Measurements from ENCODE around the gene TGFBR3. TPM values are rescaled to one million over a fixed set of nuclear protein-coding genes. Genes with fewer than 3 reads are reported as not detected.

TGFBR3 gene
- total and polyA plus RNA-seq, 2 of the 13 experiments (the other 11 are each of a cell fraction or from before 2014, with no cell fraction given), result 76.5 to 195 TPM

DNA sequence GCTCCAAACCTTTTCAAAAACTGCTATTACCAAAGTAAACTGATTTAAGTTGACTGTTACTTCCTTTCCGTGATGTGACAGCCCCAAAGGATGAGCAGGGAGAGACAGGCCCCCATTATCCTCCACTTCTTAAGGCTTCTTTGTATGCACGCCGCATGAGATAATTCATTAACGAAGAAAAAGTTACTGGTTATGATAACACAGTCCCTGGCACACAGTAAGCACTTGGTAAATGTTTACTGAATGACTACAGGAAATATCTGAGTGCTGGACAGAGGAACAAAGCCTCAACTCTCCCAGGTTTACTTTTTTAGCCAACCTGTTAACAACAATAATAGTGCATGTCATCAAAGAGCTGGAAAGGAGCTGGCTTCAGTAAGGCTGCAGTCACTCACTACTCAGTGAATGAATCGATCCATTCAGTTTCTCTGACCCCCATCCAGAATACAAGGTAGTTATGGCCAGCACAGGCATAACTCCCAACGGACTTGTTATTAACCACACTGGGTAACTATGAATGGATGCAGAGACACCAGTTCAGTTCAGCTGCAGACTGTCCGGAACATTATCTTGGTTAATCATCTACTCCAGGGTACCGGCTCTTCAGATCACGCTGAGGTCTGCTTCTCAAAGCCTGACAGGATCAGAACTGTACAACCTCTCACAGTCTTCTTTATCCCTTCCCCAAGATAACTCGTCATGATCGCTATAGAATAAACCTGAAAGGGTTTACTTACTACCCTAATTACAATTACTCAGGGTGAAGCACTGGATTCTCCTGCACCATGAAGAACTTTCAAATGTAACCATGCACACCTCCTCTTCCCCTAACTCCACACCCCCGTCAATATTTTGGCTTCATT, 58.3 kb downstream of the TGFBR3 start (continued):
- TF ChIP-seq, protein P1, sequence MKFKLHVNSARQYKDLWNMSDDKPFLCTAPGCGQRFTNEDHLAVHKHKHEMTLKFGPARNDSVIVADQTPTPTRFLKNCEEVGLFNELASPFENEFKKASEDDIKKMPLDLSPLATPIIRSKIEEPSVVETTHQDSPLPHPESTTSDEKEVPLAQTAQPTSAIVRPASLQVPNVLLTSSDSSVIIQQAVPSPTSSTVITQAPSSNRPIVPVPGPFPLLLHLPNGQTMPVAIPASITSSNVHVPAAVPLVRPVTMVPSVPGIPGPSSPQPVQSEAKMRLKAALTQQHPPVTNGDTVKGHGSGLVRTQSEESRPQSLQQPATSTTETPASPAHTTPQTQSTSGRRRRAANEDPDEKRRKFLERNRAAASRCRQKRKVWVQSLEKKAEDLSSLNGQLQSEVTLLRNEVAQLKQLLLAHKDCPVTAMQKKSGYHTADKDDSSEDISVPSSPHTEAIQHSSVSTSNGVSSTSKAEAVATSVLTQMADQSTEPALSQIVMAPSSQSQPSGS (CRISPR knock-in tag; IDR thresholded peaks at IDR 0.05), result 0 out of 2 replicates have a peak, but pooled peaks have one; percentile 10
- TF ChIP-seq ESRRA (CRISPR knock-in tag; IDR thresholded peaks at IDR 0.05; ENCODE audit: low read depth) (no peak), CAMTA2 (CRISPR knock-in tag; IDR thresholded peaks at IDR 0.05; ENCODE audit: borderline replicate concordance) (no peak), SIN3B (IDR thresholded peaks at IDR 0.05; ENCODE audit: low read length) (0 out of 2 replicates have a peak, but pooled peaks have one; percentile 8), ZNF816 (CRISPR knock-in tag; IDR thresholded peaks at IDR 0.05; ENCODE audit: borderline replicate concordance) (no peak), ZKSCAN5 (CRISPR knock-in tag; IDR thresholded peaks at IDR 0.05) (no peak), HNRNPL (IDR thresholded peaks at IDR 0.05; ENCODE audit: low read depth, low read length) (no peak), ZFX (CRISPR knock-in tag; IDR thresholded peaks at IDR 0.05; ENCODE audit: low read depth) (peak; percentile 21; the same call in 1 of the 2 replicates), KMT2B (CRISPR knock-in tag; IDR thresholded peaks at IDR 0.05) (no peak), MEIS1 (CRISPR knock-in tag; IDR thresholded peaks at IDR 0.05; ENCODE audit: borderline replicate concordance) (no peak), SAFB2 (CRISPR knock-in tag; IDR thresholded peaks at IDR 0.05; ENCODE audit: borderline replicate concordance, low read depth) (no peak)
- TF ChIP-seq, protein P2, sequence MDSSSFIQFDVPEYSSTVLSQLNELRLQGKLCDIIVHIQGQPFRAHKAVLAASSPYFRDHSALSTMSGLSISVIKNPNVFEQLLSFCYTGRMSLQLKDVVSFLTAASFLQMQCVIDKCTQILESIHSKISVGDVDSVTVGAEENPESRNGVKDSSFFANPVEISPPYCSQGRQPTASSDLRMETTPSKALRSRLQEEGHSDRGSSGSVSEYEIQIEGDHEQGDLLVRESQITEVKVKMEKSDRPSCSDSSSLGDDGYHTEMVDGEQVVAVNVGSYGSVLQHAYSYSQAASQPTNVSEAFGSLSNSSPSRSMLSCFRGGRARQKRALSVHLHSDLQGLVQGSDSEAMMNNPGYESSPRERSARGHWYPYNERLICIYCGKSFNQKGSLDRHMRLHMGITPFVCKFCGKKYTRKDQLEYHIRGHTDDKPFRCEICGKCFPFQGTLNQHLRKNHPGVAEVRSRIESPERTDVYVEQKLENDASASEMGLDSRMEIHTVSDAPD (CRISPR knock-in tag; IDR thresholded peaks at IDR 0.05), result peak; percentile 64
- TF ChIP-seq, protein P3, sequence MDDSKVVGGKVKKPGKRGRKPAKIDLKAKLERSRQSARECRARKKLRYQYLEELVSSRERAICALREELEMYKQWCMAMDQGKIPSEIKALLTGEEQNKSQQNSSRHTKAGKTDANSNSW (CRISPR knock-in tag; IDR thresholded peaks at IDR 0.05; ENCODE audit: borderline replicate concordance), result no peak
- TF ChIP-seq, protein P4, sequence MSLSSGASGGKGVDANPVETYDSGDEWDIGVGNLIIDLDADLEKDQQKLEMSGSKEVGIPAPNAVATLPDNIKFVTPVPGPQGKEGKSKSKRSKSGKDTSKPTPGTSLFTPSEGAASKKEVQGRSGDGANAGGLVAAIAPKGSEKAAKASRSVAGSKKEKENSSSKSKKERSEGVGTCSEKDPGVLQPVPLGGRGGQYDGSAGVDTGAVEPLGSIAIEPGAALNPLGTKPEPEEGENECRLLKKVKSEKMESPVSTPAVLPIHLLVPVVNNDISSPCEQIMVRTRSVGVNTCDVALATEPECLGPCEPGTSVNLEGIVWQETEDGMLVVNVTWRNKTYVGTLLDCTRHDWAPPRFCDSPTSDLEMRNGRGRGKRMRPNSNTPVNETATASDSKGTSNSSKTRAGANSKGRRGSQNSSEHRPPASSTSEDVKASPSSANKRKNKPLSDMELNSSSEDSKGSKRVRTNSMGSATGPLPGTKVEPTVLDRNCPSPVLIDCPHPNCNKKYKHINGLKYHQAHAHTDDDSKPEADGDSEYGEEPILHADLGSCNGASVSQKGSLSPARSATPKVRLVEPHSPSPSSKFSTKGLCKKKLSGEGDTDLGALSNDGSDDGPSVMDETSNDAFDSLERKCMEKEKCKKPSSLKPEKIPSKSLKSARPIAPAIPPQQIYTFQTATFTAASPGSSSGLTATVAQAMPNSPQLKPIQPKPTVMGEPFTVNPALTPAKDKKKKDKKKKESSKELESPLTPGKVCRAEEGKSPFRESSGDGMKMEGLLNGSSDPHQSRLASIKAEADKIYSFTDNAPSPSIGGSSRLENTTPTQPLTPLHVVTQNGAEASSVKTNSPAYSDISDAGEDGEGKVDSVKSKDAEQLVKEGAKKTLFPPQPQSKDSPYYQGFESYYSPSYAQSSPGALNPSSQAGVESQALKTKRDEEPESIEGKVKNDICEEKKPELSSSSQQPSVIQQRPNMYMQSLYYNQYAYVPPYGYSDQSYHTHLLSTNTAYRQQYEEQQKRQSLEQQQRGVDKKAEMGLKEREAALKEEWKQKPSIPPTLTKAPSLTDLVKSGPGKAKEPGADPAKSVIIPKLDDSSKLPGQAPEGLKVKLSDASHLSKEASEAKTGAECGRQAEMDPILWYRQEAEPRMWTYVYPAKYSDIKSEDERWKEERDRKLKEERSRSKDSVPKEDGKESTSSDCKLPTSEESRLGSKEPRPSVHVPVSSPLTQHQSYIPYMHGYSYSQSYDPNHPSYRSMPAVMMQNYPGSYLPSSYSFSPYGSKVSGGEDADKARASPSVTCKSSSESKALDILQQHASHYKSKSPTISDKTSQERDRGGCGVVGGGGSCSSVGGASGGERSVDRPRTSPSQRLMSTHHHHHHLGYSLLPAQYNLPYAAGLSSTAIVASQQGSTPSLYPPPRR (CRISPR knock-in tag; IDR thresholded peaks at IDR 0.05; ENCODE audit: borderline replicate concordance), result peak; percentile 58
- TF ChIP-seq, protein P5, sequence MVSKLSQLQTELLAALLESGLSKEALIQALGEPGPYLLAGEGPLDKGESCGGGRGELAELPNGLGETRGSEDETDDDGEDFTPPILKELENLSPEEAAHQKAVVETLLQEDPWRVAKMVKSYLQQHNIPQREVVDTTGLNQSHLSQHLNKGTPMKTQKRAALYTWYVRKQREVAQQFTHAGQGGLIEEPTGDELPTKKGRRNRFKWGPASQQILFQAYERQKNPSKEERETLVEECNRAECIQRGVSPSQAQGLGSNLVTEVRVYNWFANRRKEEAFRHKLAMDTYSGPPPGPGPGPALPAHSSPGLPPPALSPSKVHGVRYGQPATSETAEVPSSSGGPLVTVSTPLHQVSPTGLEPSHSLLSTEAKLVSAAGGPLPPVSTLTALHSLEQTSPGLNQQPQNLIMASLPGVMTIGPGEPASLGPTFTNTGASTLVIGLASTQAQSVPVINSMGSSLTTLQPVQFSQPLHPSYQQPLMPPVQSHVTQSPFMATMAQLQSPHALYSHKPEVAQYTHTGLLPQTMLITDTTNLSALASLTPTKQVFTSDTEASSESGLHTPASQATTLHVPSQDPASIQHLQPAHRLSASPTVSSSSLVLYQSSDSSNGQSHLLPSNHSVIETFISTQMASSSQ (IDR thresholded peaks at IDR 0.05; ENCODE audit: low read depth), result peak; percentile 89
- TF ChIP-seq, protein P5 (CRISPR knock-in tag; IDR thresholded peaks at IDR 0.05; ENCODE audit: borderline replicate concordance), result peak; percentile 97
